DMS153 treated with DMSO at 0.1 percent for 48 hours (cell line): ENCODE data around the gene ARID5B.
"Not testable (repeated sequence)": the region's sequence is repeated elsewhere in the genome, so short reads cannot be mapped to it uniquely, and the experiment has no call there.

Experiments
- DNase-seq: peaks from one replicate; lab custom pipeline; 2025; ENCODE audit not compliant: unreplicated experiment; lab: John Stamatoyannopoulos, UW

The ARID5B gene

GRCh38 chr10:62027841-62028501, 126.5 kb downstream of the ARID5B start:
- DNase-seq, result no peak

DNA sequence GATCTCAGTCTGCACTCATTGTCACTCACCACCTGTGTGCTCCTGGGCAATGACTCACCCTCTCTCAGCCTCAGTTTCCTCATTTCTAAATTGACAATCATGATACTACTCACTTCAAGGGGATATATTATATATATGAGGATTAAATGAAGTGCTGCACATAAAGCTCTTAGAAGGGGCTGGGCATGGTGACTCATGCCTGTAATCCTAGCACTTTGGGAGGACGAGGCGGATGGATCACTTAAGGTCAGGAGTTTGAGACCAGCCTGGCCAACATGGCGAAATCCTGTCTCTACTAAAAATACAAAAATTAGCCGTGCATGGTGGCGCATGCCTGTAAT, 127.0 kb downstream of the ARID5B start:
- not testable (repeated sequence) for DNase-seq

- DNase-seq, result no peak
These were observed 127.9 kb downstream of the ARID5B start for GRCh38 chr10:62029401-62029800.

- DNase-seq, result no peak
These were observed 130.0 kb downstream of the ARID5B start for GRCh38 chr10:62031507-62031906.

DNA sequence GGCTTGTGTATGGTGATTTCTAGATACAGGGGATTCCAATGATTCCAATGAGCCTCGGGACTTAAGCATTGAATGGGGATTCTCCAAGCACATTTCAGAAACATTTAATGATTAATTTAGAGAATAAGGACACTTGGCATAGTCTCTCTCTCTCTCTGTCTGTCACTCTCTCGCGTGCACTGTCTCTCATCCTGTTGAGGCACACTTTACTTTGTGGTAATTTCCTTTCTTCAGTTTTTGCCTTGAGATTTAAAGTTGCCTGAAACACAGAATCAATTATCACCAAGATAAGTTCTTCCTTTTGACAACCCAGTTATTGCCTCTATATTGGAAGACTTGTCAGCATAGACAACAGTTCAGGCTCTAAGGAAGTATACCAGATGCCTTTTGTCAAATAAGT, 131.6 kb downstream of the ARID5B start:
- no peak for DNase-seq

- DNase-seq, result no peak
These were observed 132.7 kb downstream of the ARID5B start for GRCh38 chr10:62034096-62034640.

GRCh38 chr10:62036186-62037081, 134.9 kb downstream of the ARID5B start:
- no peak for DNase-seq

DNA sequence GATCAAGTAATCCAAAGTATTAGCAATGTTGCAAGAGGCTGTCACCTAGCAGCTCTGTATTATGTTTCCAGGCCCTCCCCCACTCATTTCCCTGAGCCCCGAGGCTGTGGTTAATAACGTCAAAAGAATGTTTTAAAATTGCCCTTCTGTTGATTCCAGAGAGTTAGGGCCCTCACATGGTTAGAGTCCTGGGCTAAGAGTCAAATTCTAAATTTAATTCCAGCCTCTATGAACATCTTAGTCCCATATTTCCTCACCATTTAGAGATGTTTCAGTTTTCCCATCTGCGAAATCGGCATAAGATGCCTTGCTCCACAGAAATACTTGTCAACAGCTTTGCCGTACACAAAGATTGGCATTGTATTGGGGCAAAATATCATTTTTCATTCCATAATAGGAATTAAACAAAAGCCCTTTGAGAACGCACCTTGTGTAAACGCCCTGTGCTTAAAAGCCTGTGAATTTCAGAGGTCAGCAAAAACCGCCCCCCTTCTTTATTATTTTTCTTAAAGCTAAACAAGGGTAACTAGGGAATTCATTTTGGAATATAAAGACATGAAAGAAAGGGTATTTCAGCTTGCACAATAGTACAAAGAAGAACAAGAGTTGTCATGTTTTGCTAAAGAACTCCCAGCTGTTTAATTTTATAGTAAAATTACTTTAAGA, 135.8 kb downstream of the ARID5B start:
- no peak for DNase-seq

DNA sequence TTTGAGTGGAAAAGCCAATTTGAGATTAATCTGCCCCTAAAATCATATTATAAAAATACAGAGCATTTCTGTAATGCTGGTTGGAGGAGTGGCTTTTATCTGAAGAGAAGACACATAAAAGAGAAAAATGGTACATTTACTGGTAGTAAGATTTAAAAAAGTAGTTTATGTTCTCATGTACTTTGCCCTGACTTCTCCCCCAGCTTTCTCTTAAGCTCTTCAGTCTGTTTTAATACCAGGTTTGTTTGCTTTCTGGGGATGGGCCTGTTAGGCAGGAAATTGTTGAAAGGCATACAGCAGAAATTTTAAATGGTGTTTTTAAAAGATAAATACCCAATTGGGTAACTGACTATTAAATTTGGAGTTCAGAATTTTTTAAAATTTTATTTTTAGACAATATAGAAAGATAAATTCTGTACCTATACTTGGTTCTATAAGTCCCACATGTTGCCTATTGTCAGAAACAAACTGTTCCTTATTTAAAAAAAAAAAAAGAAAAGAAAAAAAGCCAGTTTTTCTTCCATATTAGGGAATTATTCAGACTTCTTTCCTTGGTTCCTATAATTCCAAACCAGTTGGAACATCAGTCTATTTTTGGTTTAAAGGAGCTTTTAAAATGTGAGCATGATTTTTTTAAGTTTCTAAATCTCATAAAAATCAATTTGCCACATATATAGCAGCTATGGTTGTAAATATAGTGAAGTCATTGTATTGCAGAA, 136.6 kb downstream of the ARID5B start:
- peak; percentile 62 for DNase-seq

GRCh38 chr10:62038609-62039190, 137.2 kb downstream of the ARID5B start:
- peak; percentile 72 for DNase-seq

- no peak for DNase-seq
These were observed 138.5 kb downstream of the ARID5B start for GRCh38 chr10:62039954-62040353.

DNA sequence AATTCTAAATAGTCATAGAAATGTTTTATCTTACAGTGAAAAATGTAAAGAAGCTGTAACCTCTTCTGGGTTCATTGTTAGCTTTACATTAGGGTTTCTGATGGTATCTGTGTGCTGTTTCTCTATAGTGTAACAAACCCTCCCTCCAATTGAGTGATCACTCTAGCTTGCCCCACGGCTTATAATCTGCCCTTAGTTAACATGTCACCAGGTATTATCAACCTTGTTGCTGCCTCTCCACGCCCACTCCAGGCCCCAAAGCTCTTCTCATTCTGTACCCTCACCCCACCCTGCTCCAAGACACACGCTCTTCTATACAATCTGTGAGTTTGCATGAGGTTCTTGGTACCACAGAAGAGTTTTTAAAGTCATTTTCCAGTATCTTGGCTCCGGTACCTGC, 139.4 kb downstream of the ARID5B start:
- no peak for DNase-seq

DNA sequence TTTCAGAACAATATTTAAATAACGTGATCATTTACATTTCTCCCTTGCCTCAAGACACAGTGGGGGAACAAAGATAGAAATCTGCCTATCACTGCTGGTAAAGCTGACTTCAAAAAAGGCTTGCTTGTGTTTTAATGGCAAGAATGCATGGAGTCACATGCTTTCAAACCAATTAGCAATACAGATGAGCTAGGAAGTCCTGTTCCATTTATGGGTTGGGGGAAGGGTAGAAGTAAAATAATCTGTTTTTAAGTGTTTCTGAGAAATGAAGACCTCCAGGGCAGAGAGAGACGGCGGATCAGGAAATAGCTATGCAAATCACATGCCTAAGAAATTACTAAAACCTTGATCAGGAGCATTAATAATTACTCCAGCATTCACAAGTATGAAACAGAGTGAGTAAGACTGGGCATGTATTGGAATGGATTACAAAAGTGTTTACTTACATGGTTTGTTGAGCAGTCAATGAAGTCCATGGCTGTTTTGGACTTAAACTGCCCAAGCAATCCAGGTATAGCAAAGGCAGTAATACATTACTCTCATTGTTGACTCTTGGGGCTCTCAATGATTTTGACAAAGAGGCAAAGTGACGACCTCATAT, 142.0 kb downstream of the ARID5B start:
- DNase-seq, result no peak

GRCh38 chr10:62044566-62044965, 143.1 kb downstream of the ARID5B start:
- no peak for DNase-seq

DNA sequence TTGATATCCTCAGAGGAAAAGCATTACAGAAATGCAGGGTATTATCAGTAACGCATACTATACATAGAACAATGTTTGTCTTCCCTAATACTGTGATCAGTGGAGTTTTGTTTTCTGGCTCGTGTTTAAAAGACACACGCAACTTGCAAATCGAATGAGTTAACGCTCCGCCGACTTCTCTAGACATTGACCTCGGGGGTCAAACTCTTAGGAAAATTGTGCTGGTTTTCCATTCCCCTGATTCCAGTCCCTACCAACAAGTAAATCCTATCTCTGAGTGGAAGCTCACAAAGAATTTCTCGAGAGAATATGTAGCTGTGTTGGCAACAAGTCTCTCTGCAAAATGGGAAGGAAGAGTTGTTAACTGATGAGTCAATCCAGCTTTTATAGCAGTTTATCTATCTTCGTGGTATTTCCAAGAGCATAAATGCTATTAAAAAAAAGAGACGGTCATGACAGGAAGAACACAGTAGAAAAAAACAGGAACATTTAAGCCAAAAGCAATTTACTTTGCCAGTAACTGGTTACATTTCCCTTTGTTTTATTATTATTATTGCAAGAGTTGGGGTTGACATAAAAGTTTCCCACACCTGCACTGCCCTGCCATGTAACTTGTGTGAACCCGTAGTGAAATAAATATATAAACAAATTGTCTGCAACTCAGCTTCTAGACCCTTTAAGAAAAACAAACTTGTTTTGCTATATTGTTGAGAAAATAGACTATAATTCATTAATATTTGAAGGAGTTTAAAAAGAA, 144.4 kb downstream of the ARID5B start:
- DNase-seq, result no peak

- DNase-seq, result no peak
These were observed 145.2 kb downstream of the ARID5B start for GRCh38 chr10:62046522-62047227.

DNA sequence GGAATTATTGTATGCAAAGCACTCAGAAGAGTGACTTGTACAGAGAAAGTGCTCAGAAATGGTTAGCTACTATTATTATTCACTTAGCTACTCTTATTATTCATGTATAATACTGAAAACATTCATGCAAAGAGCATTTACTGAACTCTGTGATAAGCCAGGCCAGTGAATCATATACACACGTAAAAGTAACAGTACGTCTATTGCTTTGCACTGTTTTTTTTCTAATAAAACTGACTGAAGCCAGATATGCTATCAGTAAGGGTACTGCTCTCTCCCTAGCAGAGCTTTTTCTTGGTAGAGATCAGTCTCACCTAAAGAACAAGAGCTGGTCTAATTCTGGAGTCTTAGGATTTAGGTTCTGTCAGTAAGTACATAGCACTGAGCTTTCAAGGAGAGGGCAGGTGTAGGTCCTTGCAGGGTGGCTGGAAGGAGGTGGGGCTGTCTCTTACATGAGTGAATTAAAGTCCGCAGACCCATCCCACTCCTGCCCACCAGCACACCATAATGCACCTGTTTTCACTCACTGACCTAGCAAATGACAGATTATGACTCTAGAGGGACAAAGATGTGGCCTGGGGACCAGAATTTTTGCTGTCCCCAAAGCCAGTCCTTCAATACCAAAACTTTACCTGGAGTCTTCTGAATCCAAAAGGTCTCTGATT, 145.9 kb downstream of the ARID5B start:
- no peak for DNase-seq

- DNase-seq, result no peak
These were observed 146.5 kb downstream of the ARID5B start for GRCh38 chr10:62047960-62048383.
